H9 (cell line): Measurements from ENCODE around the gene FAM149B1. TPM values are rescaled to one million over a fixed set of nuclear protein-coding genes. Genes with fewer than 3 reads are reported as not detected.

Experiments
- DNase-seq: peaks from one replicate; pipeline ENCODE4 v3.0.0-alpha.2; 2017
- H2AFZ ChIP-seq: one replicate; pipeline ENCODE4 v1.6.1; 2013; ENCODE audit warnings: mild to moderate bottlenecking, low read length, control low read depth, moderate library complexity
- H2AK5ac ChIP-seq: 2 replicates; pipeline ENCODE4 v1.6.1; 2013; ENCODE audit warnings: low read length, control low read depth, mixed read lengths; ENCODE audit not compliant: insufficient read length
- H2BK120ac ChIP-seq: one replicate; pipeline ENCODE4 v1.6.1; 2013; ENCODE audit warnings: low read depth, mild to moderate bottlenecking, low read length, control low read depth, inconsistent platforms; ENCODE audit not compliant: poor library complexity, severe bottlenecking
- H2BK12ac ChIP-seq: 2 replicates; pipeline ENCODE4 v1.6.1; 2013; ENCODE audit warnings: low read length, control low read depth, mixed read lengths, low read depth; ENCODE audit not compliant: insufficient read length
- H2BK15ac ChIP-seq: 2 replicates; pipeline ENCODE4 v1.6.1; 2013; ENCODE audit warnings: low read depth, low read length, control low read depth
- H2BK20ac ChIP-seq: one replicate; pipeline ENCODE4 v1.6.1; 2013; ENCODE audit warnings: low read depth, mild to moderate bottlenecking, low read length, control low read depth, inconsistent platforms; ENCODE audit not compliant: poor library complexity, severe bottlenecking
- H2BK5ac ChIP-seq: 2 replicates; pipeline ENCODE4 v1.6.1; 2013; ENCODE audit warnings: low read length, control low read depth, mixed read lengths; ENCODE audit not compliant: insufficient read length
- H3K14ac ChIP-seq: 2 replicates; pipeline ENCODE4 v1.6.1; 2013; ENCODE audit warnings: low read length, control low read depth; ENCODE audit not compliant: insufficient read depth
- H3K18ac ChIP-seq: 2 replicates; pipeline ENCODE4 v1.6.1; 2013; ENCODE audit warnings: low read depth, mild to moderate bottlenecking, mixed read lengths, low read length, control low read depth; ENCODE audit not compliant: insufficient read length
- H3K23ac ChIP-seq: 2 replicates; pipeline ENCODE4 v1.6.1; 2013; ENCODE audit warnings: low read length, control low read depth, mixed read lengths, low read depth; ENCODE audit not compliant: insufficient read length
- H3K23me2 ChIP-seq: 2 replicates; pipeline ENCODE4 v1.6.1; 2013; ENCODE audit warnings: low read depth, mild to moderate bottlenecking, mixed read lengths, low read length, control low read depth; ENCODE audit not compliant: insufficient read length, poor library complexity, severe bottlenecking
- H3K27ac ChIP-seq: 2 replicates; pipeline ENCODE4 v1.5.1; 2013; ENCODE audit warnings: low read length, control low read depth, mixed read lengths, low read depth; ENCODE audit not compliant: insufficient read length
- H3K27me3 ChIP-seq: 2 replicates; pipeline ENCODE4 v1.6.1; 2013; ENCODE audit warnings: low read length, control low read depth, inconsistent platforms; ENCODE audit not compliant: insufficient read depth
- H3K4ac ChIP-seq: 2 replicates; pipeline ENCODE4 v1.6.1; 2013; ENCODE audit warnings: low read depth, mild to moderate bottlenecking, control low read depth, inconsistent platforms, low read length, moderate library complexity
- H3K4me1 ChIP-seq: 2 replicates; pipeline ENCODE4 v1.6.1; 2013; ENCODE audit warnings: low read length, control low read depth, inconsistent platforms; ENCODE audit not compliant: insufficient read depth
- H3K4me2 ChIP-seq: 2 replicates; pipeline ENCODE4 v1.6.1; 2013; ENCODE audit warnings: low read length, control low read depth, mixed read lengths; ENCODE audit not compliant: insufficient read length, insufficient read depth
- H3K56ac ChIP-seq: 2 replicates; pipeline ENCODE4 v1.6.1; 2013; ENCODE audit warnings: low read depth, mild to moderate bottlenecking, mixed read lengths, low read length, control low read depth; ENCODE audit not compliant: insufficient read length
- H3K79me1 ChIP-seq: 2 replicates; pipeline ENCODE4 v1.6.1; 2013; ENCODE audit warnings: low read depth, mild to moderate bottlenecking, moderate library complexity, low read length, control low read depth, inconsistent platforms; ENCODE audit not compliant: insufficient read depth, poor library complexity, severe bottlenecking
- H3K79me2 ChIP-seq: 2 replicates; pipeline ENCODE4 v1.6.1; 2013; ENCODE audit warnings: low read length, control low read depth, inconsistent platforms; ENCODE audit not compliant: insufficient read depth
- H3K9ac ChIP-seq: 2 replicates; pipeline ENCODE4 v1.6.1; 2013; ENCODE audit warnings: low read length, control low read depth, mixed read lengths; ENCODE audit not compliant: insufficient read length; ENCODE audit errors: extremely low read depth
- H3K9me3 ChIP-seq: one replicate; pipeline ENCODE4 v1.6.1; 2013; ENCODE audit warnings: low read depth, low read length, inconsistent platforms; ENCODE audit not compliant: control insufficient read depth
- H3T11ph ChIP-seq: one replicate; pipeline ENCODE4 v1.6.1; 2013; ENCODE audit warnings: mild to moderate bottlenecking, low read length, control low read depth, inconsistent platforms
- H4K20me1 ChIP-seq: one replicate; pipeline ENCODE4 v1.6.1; 2013; ENCODE audit not compliant: control insufficient read depth, insufficient read length, insufficient read depth
- H4K5ac ChIP-seq: 2 replicates; pipeline ENCODE4 v1.6.1; 2013; ENCODE audit warnings: low read depth, mild to moderate bottlenecking, mixed read lengths, low read length, control low read depth; ENCODE audit not compliant: insufficient read length
- H4K8ac ChIP-seq: replicated peaks from 2 replicates; pipeline ENCODE4 v1.6.1; 2013; ENCODE audit warnings: low read length, control low read depth, mixed read lengths, low read depth; ENCODE audit not compliant: insufficient read length
- H4K91ac ChIP-seq: 2 replicates; pipeline ENCODE4 v1.6.1; 2013; ENCODE audit warnings: low read depth, mild to moderate bottlenecking, moderate library complexity, mixed read lengths, low read length, control low read depth; ENCODE audit not compliant: insufficient read length
- H3K27ac Mint-ChIP-seq, 3 experiments: 2 replicates in 2 of 3; 3 replicates in 1 of 3; pipeline ENCODE4 v1.8.0; 2020 to 2021; ENCODE audit warnings: mixed read lengths in 3 of 3, mild to moderate bottlenecking in 1 of 3, moderate library complexity in 1 of 3
- H3K27me3 Mint-ChIP-seq: 2 replicates; pipeline ENCODE4 v1.8.0; 2021; ENCODE audit warnings: low read depth, mild to moderate bottlenecking, moderate library complexity, mixed read lengths
- H3K36me3 Mint-ChIP-seq, 3 experiments: 2 replicates in 2 of 3; 3 replicates in 1 of 3; pipeline ENCODE4 v1.8.0; 2020 to 2021; ENCODE audit warnings: low read depth in 3 of 3, mixed read lengths in 3 of 3; ENCODE audit not compliant: insufficient read depth in 1 of 3
- H3K4me1 Mint-ChIP-seq, 2 experiments: 2 replicates each; pipeline ENCODE4 v1.8.0; 2020; ENCODE audit warnings: mixed read lengths in 2 of 2
- H3K4me3 Mint-ChIP-seq, 2 experiments: 2 replicates in 1 of 2; 3 replicates in 1 of 2; pipeline ENCODE4 v1.8.0; 2020 to 2021; ENCODE audit warnings: mild to moderate bottlenecking in 2 of 2, mixed read lengths in 2 of 2, moderate library complexity in 1 of 2
- H3K9me3 Mint-ChIP-seq, 2 experiments: 2 replicates in 1 of 2; 3 replicates in 1 of 2; pipeline ENCODE4 v1.8.0; 2020; ENCODE audit warnings: mild to moderate bottlenecking in 2 of 2, mixed read lengths in 2 of 2, moderate library complexity in 1 of 2
- WGBS: extraction: QIAGEN DNeasy Blood & Tissue Kit; methylation state at CpG from one replicate; pipeline ENCODE4 v1.1.7; 2013; ENCODE audit warnings: missing lambda C conversion rate, low lambda C conversion rate, mixed read lengths; ENCODE audit not compliant: insufficient read length; ENCODE audit errors: extremely low coverage; 5-methylcytosine and 5-hydroxymethylcytosine counted together
- total RNA-seq: library from RNA; stranded (reverse); gene quantifications from 2 replicates; pipeline ENCODE4 v1.2.1, GENCODE V29; 2021
- TF ChIP-seq, protein P1 (sequence below): fragments of 200-600 bp; sonication (generic); conservative IDR thresholded peaks from 3 replicates; pipeline ENCODE4 v1.8.0; 2021; ENCODE audit warnings: antibody characterized with exemption, mild to moderate bottlenecking

FAM149B1 gene
- total RNA-seq, 1 experiment from 2014 or later, result 17.9 TPM

DNA sequence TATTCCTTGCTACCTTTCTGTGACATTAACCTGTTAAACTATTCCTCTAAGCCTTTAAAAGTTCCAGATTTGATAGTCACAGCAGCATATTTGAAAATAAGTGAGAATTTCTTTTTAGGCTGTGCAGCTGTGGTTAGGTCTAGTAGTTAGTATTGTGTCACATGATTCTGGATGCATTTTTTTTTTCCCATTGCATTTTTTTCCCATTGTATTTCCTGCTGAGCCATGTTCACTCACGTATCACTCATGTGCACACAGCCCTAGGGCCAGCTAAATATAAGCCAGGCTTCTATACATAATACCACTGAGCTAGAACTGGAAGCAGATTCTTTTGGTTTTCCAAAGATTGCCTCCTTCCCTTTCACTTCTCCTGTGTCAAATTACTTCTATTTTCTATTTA lies 41.8 kb downstream of the FAM149B1 start:
- Histone ChIP-seq H4K5ac (no peak overlapping the region), H2AFZ (no peak overlapping the region), H2BK120ac (no peak overlapping the region), H3K9ac (no peak overlapping the region), H2BK5ac (no peak overlapping the region), H3K27me3 (no peaks in the 10 kb centered on the region), H3K4ac (no peak overlapping the region), H3K18ac (no peak overlapping the region), H2BK20ac (no peak overlapping the region), H3K79me2 (no peaks in the 10 kb centered on the region), H4K91ac (no peak overlapping the region), H3K79me1 (no peaks in the 10 kb centered on the region), H3K27ac (no peak overlapping the region), H3K9me3 (peaks cover 17% of the 10 kb centered on the region), H3K4me1 (no peaks in the 10 kb centered on the region), H2AK5ac (no peak overlapping the region), H4K8ac (no peak overlapping the region), H4K20me1 (no peaks in the 10 kb centered on the region), H3K23ac (no peak overlapping the region), H2BK15ac (no peak overlapping the region), H3T11ph (no peak overlapping the region), H3K4me2 (no peak overlapping the region), H3K14ac (no peak overlapping the region), H2BK12ac (no peak overlapping the region), H3K56ac (no peak overlapping the region), H3K23me2 (no peaks in the 10 kb centered on the region)
- peaks cover 25 to 29% of the 10 kb centered on the region in 2 experiments for H3K9me3 Mint-ChIP-seq
- H3K36me3 Mint-ChIP-seq, result peaks cover 22 to 39% (median 38%) of the 10 kb centered on the region in 3 experiments
- H3K27ac Mint-ChIP-seq, result no peak overlapping the region
- H3K4me1 Mint-ChIP-seq, result no peaks in the 10 kb centered on the region
- no peaks in the 10 kb centered on the region; the same call in 1 of the 2 replicates for H3K27me3 Mint-ChIP-seq
- H3K4me3 Mint-ChIP-seq, result no peak overlapping the region
- TF ChIP-seq, protein P1, sequence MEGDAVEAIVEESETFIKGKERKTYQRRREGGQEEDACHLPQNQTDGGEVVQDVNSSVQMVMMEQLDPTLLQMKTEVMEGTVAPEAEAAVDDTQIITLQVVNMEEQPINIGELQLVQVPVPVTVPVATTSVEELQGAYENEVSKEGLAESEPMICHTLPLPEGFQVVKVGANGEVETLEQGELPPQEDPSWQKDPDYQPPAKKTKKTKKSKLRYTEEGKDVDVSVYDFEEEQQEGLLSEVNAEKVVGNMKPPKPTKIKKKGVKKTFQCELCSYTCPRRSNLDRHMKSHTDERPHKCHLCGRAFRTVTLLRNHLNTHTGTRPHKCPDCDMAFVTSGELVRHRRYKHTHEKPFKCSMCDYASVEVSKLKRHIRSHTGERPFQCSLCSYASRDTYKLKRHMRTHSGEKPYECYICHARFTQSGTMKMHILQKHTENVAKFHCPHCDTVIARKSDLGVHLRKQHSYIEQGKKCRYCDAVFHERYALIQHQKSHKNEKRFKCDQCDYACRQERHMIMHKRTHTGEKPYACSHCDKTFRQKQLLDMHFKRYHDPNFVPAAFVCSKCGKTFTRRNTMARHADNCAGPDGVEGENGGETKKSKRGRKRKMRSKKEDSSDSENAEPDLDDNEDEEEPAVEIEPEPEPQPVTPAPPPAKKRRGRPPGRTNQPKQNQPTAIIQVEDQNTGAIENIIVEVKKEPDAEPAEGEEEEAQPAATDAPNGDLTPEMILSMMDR, result no peak
- WGBS, result no CpG with 5 or more reads among the region's 1 CpG
- no peak for DNase-seq
